B cell (primary cell): ENCODE measurements around the gene DRD3. TPM values are rescaled to one million over a fixed set of nuclear protein-coding genes. Genes with fewer than 3 reads are reported as not detected.

ENCODE experiments used
- ATAC-seq: fragments of 200-7000 bp; cut with Tn5 transposase; one replicate; pipeline ENCODE4 v1.10.0; 2021; ENCODE audit warnings: low read depth, mild to moderate bottlenecking, moderate number of reproducible peaks, moderate library complexity
- CTCF ChIA-PET: fragments of 350-600 bp; sonication (Branson Sonifier 250); formaldehyde crosslinking; loops from one replicate; lab custom pipeline; 2021; ENCODE audit warnings: antibody characterized with exemption, inconsistent platforms; lab: Charles Lee
- POLR2A ChIA-PET: fragments of 350-600 bp; sonication (Branson Sonifier 250); formaldehyde crosslinking; loops from one replicate; lab custom pipeline; 2021; ENCODE audit warnings: antibody characterized with exemption; lab: Charles Lee
- DNase-seq: peaks from one replicate; pipeline ENCODE4 v3.0.0; 2013
- H2AFZ ChIP-seq: 2 replicates; pipeline ENCODE4 v1.6.1; 2012; ENCODE audit warnings: mild to moderate bottlenecking, low read depth, low read length; ENCODE audit not compliant: insufficient read depth, poor library complexity, severe bottlenecking
- H3K27ac ChIP-seq, 2 donors: 1 replicate in 1 of 2; 2 replicates in 1 of 2; pipeline ENCODE4 v1.5.1; 2012 to 2013; ENCODE audit warnings: low read length in 2 of 2, mild to moderate bottlenecking in 2 of 2, moderate library complexity in 1 of 2
- H3K27me3 ChIP-seq, 4 experiments: fragments of 200-600 bp in 1 of 4; sonication (generic) in 1 of 4; replicated peaks in 1 of 4; 1 replicate in 2 of 4; 2 replicates in 2 of 4; pipeline versions ENCODE4 v1.6.1 to v1.7.0; 2013 to 2016; ENCODE audit warnings: low read length in 3 of 4, mild to moderate bottlenecking in 2 of 4, mixed read lengths in 1 of 4, moderate library complexity in 1 of 4; ENCODE audit not compliant: insufficient read depth in 4 of 4, control insufficient read depth in 3 of 4; ENCODE audit errors: control extremely low read depth in 1 of 4
- H3K36me3 ChIP-seq, 2 experiments: replicated peaks in 1 of 2; 1 replicate in 1 of 2; 2 replicates in 1 of 2; pipeline versions ENCODE4 v1.6.1 to v1.7.1; 2013; ENCODE audit warnings: low read length in 1 of 2; ENCODE audit not compliant: insufficient read depth in 2 of 2, control insufficient read depth in 1 of 2; ENCODE audit errors: control extremely low read depth in 1 of 2, extremely low read depth in 1 of 2
- H3K4me1 ChIP-seq, 2 donors: fragments of 200-600 bp in 1 of 2; sonication (generic) in 1 of 2; 1 replicate in 1 of 2; 2 replicates in 1 of 2; pipeline versions ENCODE4 v1.5.1 to v1.6.1; 2013 to 2017; ENCODE audit warnings: low read length in 2 of 2; ENCODE audit not compliant: control insufficient read depth in 2 of 2, insufficient read depth in 2 of 2
- H3K4me2 ChIP-seq: replicated peaks from 2 replicates; pipeline ENCODE3; 2012; ENCODE audit warnings: mild to moderate bottlenecking, low read depth, low read length; ENCODE audit not compliant: poor library complexity, severe bottlenecking
- H3K4me3 ChIP-seq, 5 experiments: fragments of 200-600 bp in 1 of 5; sonication (generic) in 1 of 5; 1 replicate in 3 of 5; 2 replicates in 2 of 5; pipeline versions ENCODE4 v1.5.1 to v1.7.0; 2011 to 2016; ENCODE audit warnings: low read length in 4 of 5, mild to moderate bottlenecking in 4 of 5, low read depth in 2 of 5, control low read depth in 1 of 5, moderate library complexity in 1 of 5; ENCODE audit not compliant: insufficient read depth in 1 of 5; ENCODE audit errors: control extremely low read depth in 1 of 5, extremely low read depth in 1 of 5
- H3K79me2 ChIP-seq: fragments of 200-600 bp; sonication (generic); one replicate; pipeline ENCODE4 v1.6.0; 2016; ENCODE audit warnings: low read length; ENCODE audit not compliant: control insufficient read depth, insufficient read depth
- H3K9ac ChIP-seq: fragments of 200-600 bp; sonication (generic); 2 replicates; pipeline ENCODE4 v1.6.1; 2017; ENCODE audit warnings: mild to moderate bottlenecking, low read length, moderate library complexity
- H3K9me3 ChIP-seq, 3 donors: one replicate each; pipeline versions ENCODE4 v1.6.1 to v1.7.1; 2013; ENCODE audit warnings: low read length in 2 of 3; ENCODE audit not compliant: control insufficient read depth in 2 of 3, insufficient read depth in 1 of 3; ENCODE audit errors: control extremely low read depth in 1 of 3
- H4K20me1 ChIP-seq: 2 replicates; pipeline ENCODE4 v1.6.0; 2012; ENCODE audit warnings: mild to moderate bottlenecking, low read length; ENCODE audit not compliant: insufficient read depth, control insufficient read depth, poor library complexity, severe bottlenecking
- H3K27ac Mint-ChIP-seq: one replicate; pipeline ENCODE4 v1.8.0; 2021; ENCODE audit warnings: mixed read lengths
- H3K27me3 Mint-ChIP-seq: one replicate; pipeline ENCODE4 v1.8.0; 2021; ENCODE audit warnings: mixed read lengths
- H3K4me1 Mint-ChIP-seq: one replicate; pipeline ENCODE4 v1.8.0; 2021; ENCODE audit warnings: mixed read lengths
- H3K4me3 Mint-ChIP-seq: one replicate; pipeline ENCODE4 v1.8.0; 2021; ENCODE audit warnings: mixed read lengths
- H3K9me3 Mint-ChIP-seq: one replicate; pipeline ENCODE4 v1.8.0; 2022; ENCODE audit warnings: mixed read lengths; ENCODE audit not compliant: insufficient read depth
- CTCF ChIP-seq: fragments of 200-600 bp; IDR thresholded peaks from one replicate; pipeline ENCODE4 v1.8.0; 2022; ENCODE audit warnings: antibody characterized with exemption, mild to moderate bottlenecking
- EZH2 ChIP-seq: IDR thresholded peaks from 2 replicates; pipeline ENCODE4 v1.6.1; 2012; ENCODE audit warnings: borderline replicate concordance, low read depth, mild to moderate bottlenecking, moderate library complexity, low read length; ENCODE audit not compliant: insufficient read depth, poor library complexity, severe bottlenecking
- WGBS: methylation state at CpG from one replicate; pipeline ENCODE4 v1.1.5; 2013; ENCODE audit warnings: missing lambda C conversion rate; ENCODE audit not compliant: insufficient coverage; 5-methylcytosine and 5-hydroxymethylcytosine counted together
- intact Hi-C: fragments of 100-400 bp; cut with micrococcal nuclease; formaldehyde crosslinking; loops from one replicate; pipeline ENCODE4 v1.10.0; 2022
- polyA plus RNA-seq: library from polyadenylated mRNA; depleted of rRNA; stranded (reverse); fragments of >200 nt; gene quantifications from 2 replicates; pipeline ENCODE4 v1.2.3, GENCODE V29; 2012
- total RNA-seq, 2 donors: library from RNA; stranded (reverse); fragments of 120-200 nt in 1 of 2; gene quantifications; 1 replicate in 1 of 2; 2 replicates in 1 of 2; pipeline versions ENCODE4 v1.2.3 to v1.2.4, GENCODE V29; 2013 to 2022

DRD3 gene
- total and polyA plus RNA-seq, 2 donors (not counting 1 experiment from before 2014, with no cell fraction given), result not detected

- Histone ChIP-seq H3K4me2 (no peak overlapping the region), H3K36me3 (no peaks in the 10 kb centered on the region), H4K20me1 (no peaks in the 10 kb centered on the region), H3K9me3 (no peaks in the 10 kb centered on the region), H2AFZ (no peak overlapping the region), H3K27me3 (no peaks in the 10 kb centered on the region), H3K4me3 (no peak overlapping the region), H3K79me2 (no peaks in the 10 kb centered on the region), H3K4me1 (no peaks in the 10 kb centered on the region), H3K27ac (no peak overlapping the region), H3K9ac (no peak overlapping the region)
- TF ChIP-seq CTCF, result no peak
- no peak for TF ChIP-seq EZH2
- WGBS, result 100% methylated on average over 6 of the region's 7 CpGs
- ATAC-seq, result no peak
- H3K4me1 Mint-ChIP-seq, result no peaks in the 10 kb centered on the region
- H3K9me3 Mint-ChIP-seq, result no peaks in the 10 kb centered on the region
- no peak overlapping the region for H3K4me3 Mint-ChIP-seq
- H3K27me3 Mint-ChIP-seq, result peaks cover 5% of the 10 kb centered on the region
- DNase-seq, result no peak
- CTCF ChIA-PET, result interaction anchor here (1.4 kb wide), 1 partner anchor 9 kb away, joined by 3 read pairs; no protein-coding TSS in a partner anchor
- intact Hi-C loops, result no loop called here
- no peak overlapping the region for H3K27ac Mint-ChIP-seq
- POLR2A ChIA-PET, result interaction anchor here (0.5 kb wide), 1 partner anchor 177 kb away, joined by 6 read pairs; no protein-coding TSS in a partner anchor
Observed at GRCh38 chr3:114171677-114172076, 7.2 kb downstream of the DRD3 start.

GRCh38 chr3:114168150-114168549 is 10.7 kb downstream of the DRD3 start:
- Histone ChIP-seq H3K9ac (no peak overlapping the region), H3K27ac (no peak overlapping the region), H3K27me3 (no peaks in the 10 kb centered on the region), H3K4me1 (no peaks in the 10 kb centered on the region), H3K79me2 (no peaks in the 10 kb centered on the region), H2AFZ (no peak overlapping the region), H3K9me3 (no peaks in the 10 kb centered on the region), H3K4me3 (no peak overlapping the region), H4K20me1 (no peaks in the 10 kb centered on the region), H3K36me3 (no peaks in the 10 kb centered on the region), H3K4me2 (no peak overlapping the region)
- 62% methylated on average over 2 of the region's 2 CpGs for WGBS
- ATAC-seq (no peak), DNase-seq (no peak)
- Mint-ChIP-seq H3K4me1 (no peaks in the 10 kb centered on the region), H3K4me3 (no peak overlapping the region), H3K27ac (no peak overlapping the region), H3K27me3 (peaks cover 8% of the 10 kb centered on the region), H3K9me3 (no peaks in the 10 kb centered on the region)
- CTCF ChIA-PET, result interaction anchor here (0.7 to 1.5 kb wide), 5 partner anchors 13 to 251 kb away, joined by 3 to 5 read pairs (median 3); no protein-coding TSS in a partner anchor
- no peak for TF ChIP-seq CTCF
- no peak for TF ChIP-seq EZH2
- POLR2A ChIA-PET, result no interaction called here
- intact Hi-C loops, result no loop called here
